Measurements from ENCODE around the gene UBE3C.

The UBE3C gene

DNA sequence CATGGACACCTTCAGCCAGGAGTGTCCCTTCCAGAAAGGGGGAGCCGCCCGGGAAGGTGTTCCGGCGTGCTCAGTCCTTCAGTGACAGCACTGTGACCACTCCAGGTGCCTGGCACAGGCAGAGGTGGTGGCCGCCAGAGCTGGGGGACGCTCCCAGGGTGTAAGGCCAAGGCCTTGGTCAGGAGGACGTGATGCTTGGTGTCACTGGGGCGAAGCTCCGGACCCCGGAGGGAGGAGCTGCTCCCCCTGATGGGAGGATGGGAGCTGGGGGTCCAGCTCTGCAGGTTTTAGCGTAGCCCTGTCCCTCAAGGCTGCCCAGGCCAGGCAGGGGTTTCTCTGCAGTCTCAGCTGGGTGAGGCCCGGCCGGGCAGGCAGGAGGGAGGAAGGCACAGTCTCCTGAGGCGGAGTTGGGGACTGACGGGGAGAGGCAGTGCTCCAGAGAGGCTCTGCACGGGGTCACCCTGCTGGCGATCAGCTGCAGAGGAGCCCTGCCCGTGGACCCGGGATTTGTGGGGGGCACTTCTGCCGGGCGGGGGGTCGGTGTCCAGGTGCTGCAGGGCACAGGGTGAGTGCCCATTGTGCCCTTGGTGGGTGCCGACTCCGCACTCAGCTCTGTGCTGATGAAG lies 141.6 kb downstream of the UBE3C start:
- no peaks in the 10 kb centered on the region for H3K79me2 ChIP-seq
- TF ChIP-seq, protein P1, sequence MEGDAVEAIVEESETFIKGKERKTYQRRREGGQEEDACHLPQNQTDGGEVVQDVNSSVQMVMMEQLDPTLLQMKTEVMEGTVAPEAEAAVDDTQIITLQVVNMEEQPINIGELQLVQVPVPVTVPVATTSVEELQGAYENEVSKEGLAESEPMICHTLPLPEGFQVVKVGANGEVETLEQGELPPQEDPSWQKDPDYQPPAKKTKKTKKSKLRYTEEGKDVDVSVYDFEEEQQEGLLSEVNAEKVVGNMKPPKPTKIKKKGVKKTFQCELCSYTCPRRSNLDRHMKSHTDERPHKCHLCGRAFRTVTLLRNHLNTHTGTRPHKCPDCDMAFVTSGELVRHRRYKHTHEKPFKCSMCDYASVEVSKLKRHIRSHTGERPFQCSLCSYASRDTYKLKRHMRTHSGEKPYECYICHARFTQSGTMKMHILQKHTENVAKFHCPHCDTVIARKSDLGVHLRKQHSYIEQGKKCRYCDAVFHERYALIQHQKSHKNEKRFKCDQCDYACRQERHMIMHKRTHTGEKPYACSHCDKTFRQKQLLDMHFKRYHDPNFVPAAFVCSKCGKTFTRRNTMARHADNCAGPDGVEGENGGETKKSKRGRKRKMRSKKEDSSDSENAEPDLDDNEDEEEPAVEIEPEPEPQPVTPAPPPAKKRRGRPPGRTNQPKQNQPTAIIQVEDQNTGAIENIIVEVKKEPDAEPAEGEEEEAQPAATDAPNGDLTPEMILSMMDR (IDR thresholded peaks at IDR 0.05): no peak
- H3K27me3 ChIP-seq (ENCODE audit: control insufficient read depth, insufficient read depth, low read length): peaks cover 6% of the 10 kb centered on the region
- H3K9me3 ChIP-seq (ENCODE audit: control insufficient read depth, low read length): no peaks in the 10 kb centered on the region
- no peak overlapping the region for H3K4me2 ChIP-seq (ENCODE audit: low read length)
- H2AFZ ChIP-seq: no peak overlapping the region
- no peak overlapping the region for H3K27ac ChIP-seq
- no peaks in the 10 kb centered on the region for H3K4me1 ChIP-seq
- no peak overlapping the region for H3K9ac ChIP-seq
- H3K36me3 ChIP-seq (ENCODE audit: control insufficient read depth, insufficient read depth, low read length): no peaks in the 10 kb centered on the region
- no peak overlapping the region for H3K4me3 ChIP-seq (ENCODE audit: low read depth, low read length)

DNA sequence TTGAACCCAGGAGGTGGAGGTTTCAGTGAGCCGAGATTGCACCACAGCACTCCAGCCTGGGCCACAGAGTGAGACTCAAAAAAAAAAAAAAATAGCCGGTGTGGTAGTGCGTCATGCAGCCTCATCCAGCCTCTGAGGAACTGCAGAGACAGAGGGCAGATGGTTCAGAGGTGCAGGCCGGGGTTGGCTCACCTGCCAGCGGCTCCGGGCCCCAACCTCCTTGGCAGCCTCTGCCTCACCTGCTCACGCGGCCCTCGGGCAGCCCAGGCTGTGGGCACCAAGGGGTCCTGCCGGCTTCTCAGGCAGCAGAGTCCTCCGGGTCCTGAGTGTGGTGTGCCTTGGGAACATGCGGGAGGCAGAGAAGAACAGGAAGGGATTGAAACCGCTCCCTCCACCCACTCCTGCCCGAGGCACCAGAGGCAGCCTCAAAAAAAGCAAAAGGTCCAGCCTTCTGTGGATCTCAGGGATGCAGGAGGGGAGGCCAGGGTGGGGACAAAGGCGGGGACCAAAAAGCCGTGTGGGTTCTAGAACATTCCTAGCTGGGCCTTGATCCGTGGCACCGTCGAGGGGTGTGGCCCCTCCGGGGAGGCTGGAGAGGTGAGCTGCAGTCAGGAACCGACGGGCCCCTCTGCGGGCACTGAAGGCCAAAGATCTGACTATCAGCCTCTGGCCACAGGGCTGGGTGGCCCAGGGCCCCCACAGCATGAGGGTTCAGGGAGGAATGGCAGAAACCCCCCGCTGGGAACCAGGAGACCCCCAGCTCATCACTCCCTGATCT lies 142.7 kb downstream of the UBE3C start:
- no peak overlapping the region for H3K4me2 ChIP-seq (ENCODE audit: low read length)
- no peaks in the 10 kb centered on the region for H3K36me3 ChIP-seq (ENCODE audit: control insufficient read depth, insufficient read depth, low read length)
- no peaks in the 10 kb centered on the region for H3K79me2 ChIP-seq
- H3K27me3 ChIP-seq (ENCODE audit: control insufficient read depth, insufficient read depth, low read length): peaks cover 6% of the 10 kb centered on the region
- no peaks in the 10 kb centered on the region for H3K4me1 ChIP-seq
- no peak overlapping the region for H3K4me3 ChIP-seq (ENCODE audit: low read depth, low read length)
- TF ChIP-seq, protein P1 (IDR thresholded peaks at IDR 0.05): no peak
- no peak overlapping the region for H2AFZ ChIP-seq
- H3K27ac ChIP-seq: no peak overlapping the region
- H3K9ac ChIP-seq: no peak overlapping the region
- no peaks in the 10 kb centered on the region for H3K9me3 ChIP-seq (ENCODE audit: control insufficient read depth, low read length)

DNA sequence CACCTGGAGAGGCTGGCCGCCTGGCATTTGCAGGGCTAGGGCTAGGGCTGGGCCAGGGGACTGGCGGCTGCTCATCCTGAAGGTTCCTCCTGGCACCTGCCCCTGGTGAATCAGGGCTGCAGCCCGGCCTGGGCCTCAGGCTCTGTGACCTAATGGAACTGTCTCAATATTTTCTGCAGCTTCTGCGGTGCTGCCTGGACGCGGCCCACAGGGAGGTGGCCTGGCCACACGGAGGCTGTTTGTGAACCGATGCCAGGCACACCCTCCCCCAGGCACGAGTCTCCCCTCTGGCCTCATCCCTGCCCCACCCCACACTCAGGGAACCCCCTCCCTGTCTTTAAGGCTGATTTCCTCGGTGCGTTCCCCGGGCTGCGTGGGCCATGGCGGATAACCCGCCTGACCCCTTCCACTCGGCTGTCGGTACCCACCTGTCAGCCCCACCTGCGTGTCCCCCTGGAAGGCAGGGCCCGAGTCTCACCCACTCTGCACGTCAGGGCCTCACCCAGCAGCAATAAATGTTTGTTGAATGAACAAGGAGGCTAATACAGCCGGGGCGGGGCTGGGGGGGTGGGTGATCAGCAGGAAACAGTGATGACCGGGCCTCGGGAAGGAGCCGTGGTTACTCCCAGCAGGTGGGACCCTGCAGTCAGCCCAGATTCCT lies 143.5 kb downstream of the UBE3C start:
- Histone ChIP-seq H2AFZ (no peak overlapping the region), H3K9me3 (ENCODE audit: control insufficient read depth, low read length) (no peaks in the 10 kb centered on the region), H3K79me2 (no peaks in the 10 kb centered on the region), H3K27ac (no peak overlapping the region), H3K36me3 (ENCODE audit: control insufficient read depth, insufficient read depth, low read length) (no peaks in the 10 kb centered on the region), H3K4me1 (no peaks in the 10 kb centered on the region), H3K9ac (no peak overlapping the region), H3K27me3 (ENCODE audit: control insufficient read depth, insufficient read depth, low read length) (peaks cover 6% of the 10 kb centered on the region), H3K4me3 (ENCODE audit: low read depth, low read length) (no peak overlapping the region), H3K4me2 (ENCODE audit: low read length) (no peak overlapping the region)
- TF ChIP-seq, protein P1 (IDR thresholded peaks at IDR 0.05): no peak

DNA sequence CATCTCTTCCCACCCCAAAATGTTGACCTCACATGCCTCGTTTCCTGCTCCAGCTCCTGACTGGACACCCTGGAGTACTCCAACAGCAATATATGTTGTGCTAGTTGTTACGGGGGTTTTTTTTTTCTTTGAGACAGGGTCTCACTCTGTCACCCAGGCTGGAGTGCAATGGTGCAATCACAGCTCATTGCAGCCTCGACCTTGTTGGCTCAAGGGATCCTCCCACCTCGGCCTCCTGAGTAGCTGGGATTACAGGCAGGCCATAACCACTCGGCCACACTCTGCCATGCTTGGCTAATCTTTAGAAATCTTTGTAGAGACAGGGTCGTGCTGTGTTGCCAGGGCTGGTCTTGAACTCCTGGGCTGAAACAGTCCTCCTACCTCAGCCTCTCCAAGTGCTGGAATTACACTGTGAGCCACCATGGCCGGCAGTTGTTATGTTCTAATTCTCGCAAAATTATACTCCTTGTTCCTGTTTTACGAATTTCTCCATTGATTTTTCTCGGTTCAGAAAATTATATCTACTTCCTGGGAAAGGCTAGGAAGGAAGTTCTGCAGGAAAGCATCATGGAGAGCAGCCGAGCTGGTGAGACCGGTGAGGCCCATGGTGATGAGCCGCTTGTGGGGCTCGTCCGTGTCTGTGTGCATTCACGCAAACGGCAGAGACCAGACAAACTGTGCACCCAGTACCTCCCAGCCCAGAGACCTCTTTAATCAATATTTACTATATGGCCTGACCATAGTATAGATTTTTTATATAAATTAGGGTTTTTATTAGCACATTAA lies 145.7 kb downstream of the UBE3C start:
- Histone ChIP-seq H3K9ac (no peak overlapping the region), H3K27me3 (ENCODE audit: control insufficient read depth, insufficient read depth, low read length) (peaks cover 6% of the 10 kb centered on the region), H3K27ac (no peak overlapping the region), H3K4me1 (no peaks in the 10 kb centered on the region), H2AFZ (no peak overlapping the region), H3K79me2 (no peaks in the 10 kb centered on the region), H3K4me3 (ENCODE audit: low read depth, low read length) (no peak overlapping the region), H3K36me3 (ENCODE audit: control insufficient read depth, insufficient read depth, low read length) (no peaks in the 10 kb centered on the region), H3K9me3 (ENCODE audit: control insufficient read depth, low read length) (no peaks in the 10 kb centered on the region), H3K4me2 (ENCODE audit: low read length) (no peak overlapping the region)
- TF ChIP-seq, protein P1 (IDR thresholded peaks at IDR 0.05): no peak

All from parathyroid adenoma (tissue), 2 donors.